Choroid plexus epithelial cell (primary cell): Measurements from ENCODE around the gene PILRB.
"Not testable (repeated sequence)": the region's sequence is repeated elsewhere in the genome, so short reads cannot be mapped to it uniquely, and the experiment has no call there.

Source experiments
- DNase-seq: peaks from one replicate; pipeline ENCODE4 v3.0.0-alpha.2; 2010; ENCODE audit warnings: low read depth
- H3K4me3 ChIP-seq: 2 replicates; pipeline ENCODE4 v1.5.1; 2011; ENCODE audit warnings: low read depth, mild to moderate bottlenecking, control low read depth, low read length, moderate library complexity
- CTCF ChIP-seq: conservative IDR thresholded peaks from 2 replicates; pipeline ENCODE4 v1.5.1; 2011; ENCODE audit warnings: low read depth, mild to moderate bottlenecking, control low read depth, inconsistent platforms, low read length, moderate library complexity

Gene PILRB

GRCh38 chr7:100376066-100376465 is 18.1 kb downstream of the PILRB start:
- no peak for TF ChIP-seq CTCF
- H3K4me3 ChIP-seq, result no peak overlapping the region
- DNase-seq, result no peak

- no peak overlapping the region for H3K4me3 ChIP-seq
- DNase-seq, result no peak
- no peak for TF ChIP-seq CTCF
Measured at GRCh38 chr7:100378114-100378755, 20.3 kb downstream of the PILRB start.

GRCh38 chr7:100380196-100380595 is 22.3 kb downstream of the PILRB start:
- TF ChIP-seq CTCF, result no peak
- DNase-seq, result no peak
- no peak overlapping the region for H3K4me3 ChIP-seq

- not testable (repeated sequence) for DNase-seq, H3K4me3 ChIP-seq
Measured at GRCh38 chr7:100381531-100382233, 23.8 kb downstream of the PILRB start.

GRCh38 chr7:100382234-100382853 is 24.4 kb downstream of the PILRB start:
- not testable (repeated sequence) for H3K4me3 ChIP-seq, DNase-seq

GRCh38 chr7:100384628-100385294 is 26.8 kb downstream of the PILRB start:
- DNase-seq, result no peak
- H3K4me3 ChIP-seq, result no peak overlapping the region
- TF ChIP-seq CTCF, result no peak

GRCh38 chr7:100386940-100387339 is 29.0 kb downstream of the PILRB start:
- no peak for DNase-seq
- TF ChIP-seq CTCF, result no peak
- no peak overlapping the region for H3K4me3 ChIP-seq
